Central memory CD8-positive, alpha-beta T cell (primary cell): Measurements from ENCODE around the gene HDAC7.

Source experiments
- ATAC-seq: fragments of 150-1000 bp; cut with Tn5 transposase; replicated peaks from 2 replicates; pipeline ENCODE4 v1.10.0; 2022; ENCODE audit warnings: mild to moderate bottlenecking, moderate FRiP score, moderate number of reproducible peaks; ENCODE audit not compliant: poor library complexity, severe bottlenecking; ENCODE audit errors: extremely low read depth
- DNase-seq, 2 donors: peaks; one replicate each; pipeline ENCODE4 v3.0.0; 2021; ENCODE audit warnings: low spot score in 2 of 2
- H3K27ac Mint-ChIP-seq: one replicate; pipeline ENCODE4 v1.8.0; 2022; ENCODE audit warnings: low read depth, mild to moderate bottlenecking, moderate library complexity, mixed read lengths
- H3K27me3 Mint-ChIP-seq: one replicate; pipeline ENCODE4 v1.8.0; 2022; ENCODE audit warnings: mixed read lengths
- H3K36me3 Mint-ChIP-seq: one replicate; pipeline ENCODE4 v1.8.0; 2022; ENCODE audit warnings: mild to moderate bottlenecking, moderate library complexity, mixed read lengths; ENCODE audit not compliant: insufficient read depth
- H3K4me1 Mint-ChIP-seq: one replicate; pipeline ENCODE4 v1.8.0; 2022; ENCODE audit warnings: mixed read lengths
- H3K4me3 Mint-ChIP-seq: one replicate; pipeline ENCODE4 v1.8.0; 2022; ENCODE audit warnings: mild to moderate bottlenecking, moderate library complexity, mixed read lengths
- H3K9me3 Mint-ChIP-seq: one replicate; pipeline ENCODE4 v1.8.0; 2022; ENCODE audit warnings: mixed read lengths

Gene HDAC7

DNA sequence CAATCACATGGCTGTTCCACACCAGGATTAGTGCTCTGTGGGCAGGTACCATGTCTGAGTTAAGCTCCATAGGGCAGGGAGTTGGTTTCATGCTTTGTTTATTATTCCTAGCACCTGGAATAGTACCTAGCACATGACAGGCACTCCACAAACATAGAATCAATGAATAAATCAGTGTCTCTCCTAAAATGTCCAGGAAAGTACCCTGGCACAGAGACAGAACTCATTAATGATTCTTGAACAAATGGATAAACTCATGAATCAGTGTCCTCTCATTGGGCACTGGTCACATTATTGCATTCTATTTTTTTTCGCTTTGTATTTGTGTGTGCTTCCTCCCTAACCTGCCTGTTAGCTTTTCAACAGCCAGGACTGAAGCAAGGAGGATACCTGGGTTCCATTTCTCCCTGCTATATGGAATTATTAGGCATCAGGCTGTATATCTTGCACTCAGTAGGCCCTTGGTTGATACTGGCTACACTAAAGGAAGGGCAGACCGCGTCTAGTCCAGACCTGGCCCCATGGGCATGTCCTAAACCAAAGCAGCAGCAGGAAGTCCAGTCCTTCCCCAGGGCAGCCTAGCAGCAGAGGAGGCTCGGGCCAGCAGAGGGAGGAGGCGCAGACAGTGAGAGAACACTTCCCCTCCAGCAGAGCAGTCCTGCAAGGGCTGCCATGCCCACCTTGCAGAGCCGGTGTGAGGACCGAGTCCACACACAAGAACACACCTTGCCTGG is 18.4 kb downstream of the HDAC7 start:
- DNase-seq: no peak
- no peak overlapping the region for H3K4me3 Mint-ChIP-seq
- H3K36me3 Mint-ChIP-seq: peaks cover 12% of the 10 kb centered on the region

DNA sequence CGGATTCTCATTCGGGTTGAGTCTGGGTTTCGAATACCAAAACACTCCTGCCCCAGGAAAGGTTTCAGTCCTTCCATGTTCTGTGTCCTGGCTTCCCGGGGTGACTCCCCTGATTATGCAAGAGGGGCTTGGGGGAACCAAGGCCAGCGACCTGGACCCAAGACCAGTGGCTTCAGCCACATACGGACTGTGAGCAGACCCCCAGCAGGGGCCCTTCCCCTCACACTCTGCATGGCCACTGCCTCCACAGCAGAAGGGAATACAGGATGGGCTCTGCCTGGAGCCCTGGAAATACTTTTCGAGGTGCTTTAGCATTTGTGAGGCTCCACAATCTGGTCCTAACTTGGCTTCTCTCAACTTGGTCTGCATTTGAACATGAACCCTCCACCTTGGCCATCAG is 19.1 kb downstream of the HDAC7 start:
- Mint-ChIP-seq H3K4me1 (peaks cover 61% of the 10 kb centered on the region), H3K4me3 (no peak overlapping the region), H3K36me3 (peaks cover 13% of the 10 kb centered on the region), H3K9me3 (no peaks in the 10 kb centered on the region), H3K27ac (no peak overlapping the region), H3K27me3 (no peaks in the 10 kb centered on the region)
- DNase-seq: no peak
- no peak for ATAC-seq

More for the DNA sequence above, 18.4 kb downstream of the HDAC7 start:
- Mint-ChIP-seq H3K9me3 (no peaks in the 10 kb centered on the region), H3K4me1 (peaks cover 64% of the 10 kb centered on the region), H3K27ac (peak overlapping the region; percentile 78), H3K27me3 (no peaks in the 10 kb centered on the region)
- no peak for ATAC-seq

DNA sequence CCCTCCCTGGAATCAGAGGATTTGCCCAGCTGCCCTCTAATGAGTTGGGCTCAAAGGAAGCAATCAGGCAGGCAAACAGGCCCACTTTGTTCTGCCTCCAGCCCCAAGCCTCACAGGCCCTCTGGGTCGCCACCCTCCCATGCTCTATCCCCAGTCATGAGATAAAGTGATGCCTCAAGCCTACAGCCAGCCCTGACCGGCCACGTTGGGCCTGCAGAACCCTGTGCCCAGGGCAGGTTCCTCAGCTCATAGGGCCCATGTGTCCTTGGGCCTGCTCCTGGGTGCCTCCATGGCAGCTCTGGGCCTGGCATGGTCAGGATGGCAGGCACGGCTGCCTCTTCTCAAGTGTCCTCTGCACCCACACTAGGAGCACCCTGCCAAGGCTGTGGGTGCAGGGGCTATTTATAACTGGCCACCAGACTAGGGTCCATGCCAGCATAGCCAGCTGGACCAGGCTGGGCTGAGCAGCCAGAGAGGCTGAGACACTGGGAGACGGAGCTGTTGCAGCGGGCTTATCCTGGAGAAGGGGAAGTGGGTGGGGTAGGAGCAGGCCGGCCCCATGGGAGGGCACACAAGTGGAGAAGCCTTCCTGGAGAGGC is 20.2 kb downstream of the HDAC7 start:
- Mint-ChIP-seq H3K4me1 (peaks cover 50% of the 10 kb centered on the region), H3K4me3 (no peak overlapping the region), H3K36me3 (peaks cover 8% of the 10 kb centered on the region), H3K27ac (peak overlapping the region; percentile 22), H3K27me3 (no peaks in the 10 kb centered on the region), H3K9me3 (no peaks in the 10 kb centered on the region)
- no peak for ATAC-seq
- DNase-seq: no peak

DNA sequence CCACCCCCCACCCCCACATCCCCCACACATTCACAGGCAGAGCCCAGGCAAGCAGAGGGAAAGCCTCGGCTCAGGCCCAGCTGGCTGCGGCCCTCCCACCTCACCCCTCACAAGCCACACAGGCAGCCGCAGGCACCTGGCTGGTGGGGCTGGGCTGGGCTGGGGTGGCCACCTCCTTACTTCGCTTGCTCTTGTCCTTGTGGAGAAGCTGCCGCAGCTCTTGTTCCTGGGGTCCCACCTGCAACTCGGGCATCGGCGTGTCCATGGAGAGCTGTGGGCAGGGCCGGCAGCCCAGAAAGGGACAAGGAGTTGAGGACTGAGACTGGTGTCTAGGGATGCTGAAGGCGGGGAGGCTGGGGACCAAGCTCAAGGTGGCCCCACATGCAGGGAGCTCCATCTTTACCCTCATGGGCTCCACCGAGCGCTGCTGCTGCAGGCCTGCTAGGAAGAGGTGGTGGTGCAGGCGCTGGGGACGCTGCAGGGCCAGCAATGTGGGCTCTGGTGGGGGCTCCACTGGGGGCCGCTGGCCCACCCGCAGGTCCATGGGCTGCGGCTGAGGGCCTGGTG is 21.2 kb downstream of the HDAC7 start:
- ATAC-seq (no peak), DNase-seq (no peak)
- Mint-ChIP-seq H3K9me3 (no peaks in the 10 kb centered on the region), H3K27me3 (no peaks in the 10 kb centered on the region), H3K36me3 (peaks cover 18% of the 10 kb centered on the region), H3K4me3 (no peak overlapping the region), H3K4me1 (peaks cover 42% of the 10 kb centered on the region), H3K27ac (no peak overlapping the region)

DNA sequence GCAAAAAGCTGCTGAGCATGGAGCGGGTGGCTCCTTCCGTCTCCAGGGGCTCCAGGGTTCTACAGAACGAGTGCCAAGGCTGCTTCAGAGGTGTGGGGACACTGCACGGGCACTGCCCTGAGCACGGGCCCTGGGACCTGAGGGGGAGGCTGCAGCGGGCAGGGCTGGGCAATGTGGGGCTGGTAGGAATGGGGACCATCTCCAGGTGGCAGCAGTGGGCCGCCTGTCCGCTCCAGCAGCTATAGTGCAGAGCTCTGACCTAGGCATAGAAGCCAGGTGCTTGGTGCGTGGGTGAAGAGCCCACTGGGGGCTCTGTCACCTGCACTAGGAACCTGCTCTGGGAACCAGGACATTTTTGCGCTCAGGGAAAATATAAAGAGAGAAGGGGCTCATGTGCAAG is 22.3 kb downstream of the HDAC7 start:
- peak overlapping the region; percentile 84 for H3K27ac Mint-ChIP-seq
- no peaks in the 10 kb centered on the region for H3K27me3 Mint-ChIP-seq
- H3K9me3 Mint-ChIP-seq: no peaks in the 10 kb centered on the region
- ATAC-seq (peak; percentile 77), DNase-seq (no peak)
- peaks cover 32% of the 10 kb centered on the region for H3K4me1 Mint-ChIP-seq
- peaks cover 24% of the 10 kb centered on the region for H3K36me3 Mint-ChIP-seq
- no peak overlapping the region for H3K4me3 Mint-ChIP-seq

DNA sequence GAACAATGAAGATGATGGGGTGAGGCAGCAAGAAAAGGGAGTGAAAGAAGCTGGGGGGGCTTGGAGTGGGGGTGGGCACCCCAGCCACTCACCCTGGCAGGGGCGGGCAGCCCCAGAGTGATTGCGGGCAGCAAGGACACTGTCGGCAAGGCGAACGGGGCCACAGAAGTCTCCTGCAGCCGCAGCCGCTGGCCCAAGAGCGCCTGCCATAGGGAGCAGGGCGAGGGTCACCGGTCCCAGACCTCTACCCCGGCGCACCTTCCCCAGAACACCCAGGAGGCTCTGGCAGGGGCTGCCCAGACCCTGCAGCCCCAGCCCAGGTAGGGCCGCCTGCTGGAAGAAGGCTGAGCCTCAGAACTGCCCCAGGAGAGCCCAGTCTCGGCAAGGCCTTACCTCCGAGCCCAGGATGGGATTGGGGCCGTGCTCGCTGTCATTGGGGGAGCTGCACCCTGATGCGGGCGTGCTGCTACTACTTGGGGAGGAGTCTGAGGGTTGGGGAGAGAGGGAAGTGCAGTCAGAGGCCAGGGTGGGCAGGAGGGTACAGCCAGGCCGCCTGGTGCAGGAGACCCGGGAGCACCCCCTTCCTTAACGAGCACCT is 23.8 kb downstream of the HDAC7 start:
- H3K27ac Mint-ChIP-seq: no peak overlapping the region
- no peak overlapping the region for H3K4me3 Mint-ChIP-seq
- H3K4me1 Mint-ChIP-seq: peaks cover 17% of the 10 kb centered on the region
- no peaks in the 10 kb centered on the region for H3K27me3 Mint-ChIP-seq
- DNase-seq (no peak), ATAC-seq (no peak)
- peaks cover 29% of the 10 kb centered on the region for H3K36me3 Mint-ChIP-seq
- no peaks in the 10 kb centered on the region for H3K9me3 Mint-ChIP-seq

DNA sequence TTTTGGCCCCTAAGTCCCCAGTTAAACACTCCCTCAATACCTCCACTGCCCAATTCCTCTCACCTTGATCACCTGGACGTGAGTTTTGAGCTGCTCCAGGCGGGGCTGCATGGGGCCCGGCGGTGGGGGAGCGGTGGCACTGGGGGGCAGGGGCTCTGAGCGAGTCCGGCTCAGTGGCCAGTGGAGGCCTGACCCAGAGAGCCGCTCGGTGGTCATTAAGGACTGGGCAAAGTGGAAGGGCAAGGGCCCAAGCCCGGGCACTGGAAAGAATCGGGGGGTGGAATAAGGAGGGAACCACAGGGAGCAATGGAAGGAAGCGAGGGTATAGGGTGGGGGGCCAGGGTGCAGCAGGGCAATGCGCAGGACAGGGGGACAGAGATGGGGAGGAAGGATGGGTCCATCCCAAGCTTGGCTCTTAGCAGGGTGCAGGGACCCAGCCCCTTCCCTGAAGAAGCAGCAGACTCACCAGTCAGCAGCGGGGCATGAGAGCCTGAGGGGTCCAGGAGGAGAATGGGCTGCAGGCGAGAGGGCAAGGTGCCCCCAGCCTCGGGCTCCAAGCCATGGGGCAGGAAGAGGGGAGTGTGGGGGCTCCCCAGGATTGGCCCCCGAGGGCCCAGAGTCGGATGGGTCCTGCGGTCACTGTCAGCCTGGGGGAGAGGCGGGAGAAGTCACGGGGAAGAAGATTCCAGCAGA is 24.4 kb downstream of the HDAC7 start:
- Mint-ChIP-seq H3K9me3 (no peaks in the 10 kb centered on the region), H3K36me3 (peaks cover 32% of the 10 kb centered on the region), H3K4me1 (peaks cover 12% of the 10 kb centered on the region), H3K4me3 (no peak overlapping the region), H3K27ac (no peak overlapping the region), H3K27me3 (no peaks in the 10 kb centered on the region)
- no peak for DNase-seq
- no peak for ATAC-seq

DNA sequence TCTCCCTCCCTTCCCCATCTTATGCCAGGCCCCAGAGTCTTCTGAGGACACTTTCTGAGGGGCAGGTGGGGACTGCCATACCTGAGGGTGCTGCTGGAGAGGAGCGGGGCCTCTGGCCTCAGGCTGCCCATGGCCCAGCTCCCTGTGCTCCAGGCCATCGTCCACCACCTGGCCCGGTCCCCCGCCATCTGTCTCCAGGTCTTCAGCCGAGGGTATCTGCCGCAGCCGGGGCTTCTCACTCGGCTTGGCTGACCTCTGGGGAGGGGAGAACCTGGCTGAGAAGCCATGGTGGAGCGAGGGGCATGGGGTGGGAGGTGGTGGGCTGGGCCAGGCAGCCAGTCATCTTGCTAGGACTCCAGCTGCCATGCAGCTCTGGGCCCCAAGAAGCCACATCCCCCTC is 25.0 kb downstream of the HDAC7 start:
- H3K27me3 Mint-ChIP-seq: no peaks in the 10 kb centered on the region
- no peak for ATAC-seq

DNA sequence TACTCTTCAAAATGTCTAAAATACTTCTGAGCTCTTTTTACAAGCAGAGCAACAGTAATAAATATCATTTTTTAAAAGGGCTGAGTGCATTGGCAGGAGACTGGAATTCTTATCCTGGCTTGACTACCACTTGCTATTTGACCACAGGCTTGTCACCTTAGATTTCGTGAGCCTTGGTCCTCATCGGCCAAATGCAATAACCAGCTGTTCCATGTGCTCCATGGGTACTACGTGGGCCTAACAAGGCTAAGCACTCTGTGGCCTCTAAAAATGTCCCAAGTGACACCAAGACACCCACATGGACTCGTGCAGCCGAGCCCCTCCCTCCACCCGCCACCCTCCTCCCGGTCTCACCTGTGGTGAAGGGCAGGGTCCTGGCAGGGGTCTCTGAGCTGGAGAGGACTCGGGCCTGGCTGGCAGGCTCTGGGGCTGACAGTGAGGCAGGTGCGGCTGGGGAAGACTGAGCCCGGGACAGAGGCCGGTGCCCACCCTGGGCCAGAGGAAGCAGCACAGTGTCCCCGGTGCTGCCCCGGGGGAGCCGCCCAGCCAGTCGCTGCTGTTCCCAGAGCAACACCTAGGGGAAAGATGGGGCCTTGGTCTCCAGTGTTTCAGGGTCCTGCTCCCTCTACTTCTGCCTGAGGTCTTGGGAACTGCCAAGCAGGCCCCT is 26.6 kb downstream of the HDAC7 start:
- no peaks in the 10 kb centered on the region for H3K27me3 Mint-ChIP-seq
- no peak overlapping the region for H3K4me3 Mint-ChIP-seq
- peak overlapping the region; percentile 70 for H3K27ac Mint-ChIP-seq
- H3K36me3 Mint-ChIP-seq: peaks cover 41% of the 10 kb centered on the region
- no peak for DNase-seq
- peaks cover 6% of the 10 kb centered on the region for H3K4me1 Mint-ChIP-seq
- H3K9me3 Mint-ChIP-seq: no peaks in the 10 kb centered on the region
- no peak for ATAC-seq

More for the DNA sequence above, 25.0 kb downstream of the HDAC7 start:
- no peak for DNase-seq
- no peak overlapping the region for H3K4me3 Mint-ChIP-seq
- no peak overlapping the region for H3K27ac Mint-ChIP-seq
- peaks cover 34% of the 10 kb centered on the region for H3K36me3 Mint-ChIP-seq
- no peaks in the 10 kb centered on the region for H3K9me3 Mint-ChIP-seq
- H3K4me1 Mint-ChIP-seq: peaks cover 10% of the 10 kb centered on the region

DNA sequence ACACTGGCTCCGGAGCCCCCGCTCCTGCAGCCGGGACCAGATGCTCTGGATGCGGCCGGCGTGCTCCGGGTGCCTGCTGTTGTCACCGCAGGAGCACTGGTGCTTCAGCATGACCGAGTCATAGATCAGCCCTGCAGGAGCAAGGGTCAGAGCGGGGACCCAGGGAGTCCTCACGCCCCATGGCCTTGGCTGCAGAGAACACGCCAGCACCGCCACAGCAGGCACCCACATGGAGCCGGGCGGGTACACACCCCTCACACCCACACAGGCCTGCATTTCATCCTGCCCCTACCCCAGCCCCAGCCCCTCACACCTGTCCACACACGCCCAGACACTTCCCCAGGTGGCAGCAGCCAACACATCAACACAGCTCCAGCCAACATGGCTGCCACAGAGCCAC is 27.8 kb downstream of the HDAC7 start:
- no peaks in the 10 kb centered on the region for H3K4me1 Mint-ChIP-seq
- no peaks in the 10 kb centered on the region for H3K9me3 Mint-ChIP-seq
- H3K27ac Mint-ChIP-seq: no peak overlapping the region
- H3K4me3 Mint-ChIP-seq: no peak overlapping the region
- no peak for DNase-seq
- peaks cover 42% of the 10 kb centered on the region for H3K36me3 Mint-ChIP-seq
- H3K27me3 Mint-ChIP-seq: no peaks in the 10 kb centered on the region
- no peak for ATAC-seq

DNA sequence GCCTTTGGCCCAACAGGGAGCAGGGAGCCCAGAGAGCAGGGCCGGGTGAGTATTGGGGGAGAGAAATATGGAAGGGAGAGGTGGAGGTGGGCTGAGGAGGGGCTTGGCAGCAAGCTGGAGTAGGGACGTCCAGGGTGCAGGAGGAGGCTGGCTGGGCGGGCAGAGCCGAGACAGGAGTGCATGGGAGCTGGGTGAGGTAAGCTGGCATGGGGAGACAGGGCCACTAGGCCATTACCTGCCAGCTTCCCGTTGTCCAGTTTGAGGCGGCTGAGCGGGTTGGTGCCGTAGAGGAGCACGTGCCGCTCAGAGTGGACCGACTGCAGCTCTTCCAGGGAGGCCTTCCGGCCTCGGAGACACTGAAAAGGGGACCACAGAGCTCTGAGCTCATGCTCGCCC is 28.4 kb downstream of the HDAC7 start:
- H3K36me3 Mint-ChIP-seq: peaks cover 47% of the 10 kb centered on the region
- ATAC-seq (no peak), DNase-seq (no peak)
- H3K27me3 Mint-ChIP-seq: no peaks in the 10 kb centered on the region
- no peaks in the 10 kb centered on the region for H3K9me3 Mint-ChIP-seq
- H3K4me1 Mint-ChIP-seq: no peaks in the 10 kb centered on the region
- H3K4me3 Mint-ChIP-seq: no peak overlapping the region
- no peak overlapping the region for H3K27ac Mint-ChIP-seq

DNA sequence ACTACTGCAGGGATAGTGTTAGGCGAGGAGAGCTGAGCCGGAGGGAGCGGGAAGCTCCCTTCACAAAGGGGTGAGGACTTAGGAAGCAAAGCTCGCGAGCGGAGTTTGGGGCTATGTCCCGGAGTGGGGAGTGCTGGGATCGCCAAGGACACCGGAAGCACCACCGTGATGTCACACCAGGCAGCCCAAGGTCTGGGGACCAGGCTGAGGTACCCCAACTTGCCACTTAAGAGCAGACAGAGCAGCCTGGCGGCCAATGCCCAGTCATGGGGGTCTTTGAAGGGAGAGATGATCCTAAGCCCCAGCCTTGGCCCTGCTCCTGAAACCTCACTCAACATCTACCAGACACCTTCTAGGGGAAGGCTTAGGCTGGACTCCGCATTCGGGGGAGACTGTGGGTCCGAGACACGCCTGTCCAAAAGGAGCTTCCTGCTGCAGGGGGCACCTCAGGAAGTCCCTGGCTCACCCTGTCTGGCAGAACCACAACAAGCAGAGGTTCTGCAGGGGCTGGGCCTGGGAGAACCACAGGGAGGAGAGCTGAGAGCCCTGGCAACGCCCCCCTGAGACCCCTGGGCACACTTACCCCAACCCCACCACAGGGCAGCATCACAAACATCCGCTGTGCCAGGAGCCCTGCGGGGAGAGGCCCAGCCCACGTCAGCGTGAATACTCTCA is 28.9 kb downstream of the HDAC7 start:
- Mint-ChIP-seq H3K9me3 (no peaks in the 10 kb centered on the region), H3K4me1 (no peaks in the 10 kb centered on the region), H3K27ac (no peak overlapping the region), H3K27me3 (no peaks in the 10 kb centered on the region), H3K36me3 (peaks cover 45% of the 10 kb centered on the region), H3K4me3 (no peak overlapping the region)
- ATAC-seq: no peak
- no peak for DNase-seq
